T-helper 1 cell treated with Interleukin-12 subunit alpha and Interleukin-12 subunit beta and Interleukin-4 antibody, amounts not matched to agents 30 μg/mL and 1 μg/mL, for 36 hours (primary cell): ENCODE results near the gene STK32C.
"Not testable (repeated sequence)": the region's sequence is repeated elsewhere in the genome, so short reads cannot be mapped to it uniquely, and the experiment has no call there.

Experiments
- H3K27ac Mint-ChIP-seq: one replicate; pipeline ENCODE4 v1.8.0; 2021; ENCODE audit warnings: mild to moderate bottlenecking, mixed read lengths
- H3K27me3 Mint-ChIP-seq: one replicate; pipeline ENCODE4 v1.8.0; 2021; ENCODE audit warnings: low read depth, mixed read lengths
- H3K36me3 Mint-ChIP-seq: one replicate; pipeline ENCODE4 v1.8.0; 2021; ENCODE audit warnings: low read depth, mixed read lengths
- H3K4me1 Mint-ChIP-seq: one replicate; pipeline ENCODE4 v1.8.0; 2021; ENCODE audit warnings: low read depth, mixed read lengths
- H3K4me3 Mint-ChIP-seq: one replicate; pipeline ENCODE4 v1.8.0; 2021; ENCODE audit warnings: mild to moderate bottlenecking, moderate library complexity, mixed read lengths
- H3K9me3 Mint-ChIP-seq: one replicate; pipeline ENCODE4 v1.8.0; 2021; ENCODE audit warnings: mixed read lengths

STK32C gene

DNA sequence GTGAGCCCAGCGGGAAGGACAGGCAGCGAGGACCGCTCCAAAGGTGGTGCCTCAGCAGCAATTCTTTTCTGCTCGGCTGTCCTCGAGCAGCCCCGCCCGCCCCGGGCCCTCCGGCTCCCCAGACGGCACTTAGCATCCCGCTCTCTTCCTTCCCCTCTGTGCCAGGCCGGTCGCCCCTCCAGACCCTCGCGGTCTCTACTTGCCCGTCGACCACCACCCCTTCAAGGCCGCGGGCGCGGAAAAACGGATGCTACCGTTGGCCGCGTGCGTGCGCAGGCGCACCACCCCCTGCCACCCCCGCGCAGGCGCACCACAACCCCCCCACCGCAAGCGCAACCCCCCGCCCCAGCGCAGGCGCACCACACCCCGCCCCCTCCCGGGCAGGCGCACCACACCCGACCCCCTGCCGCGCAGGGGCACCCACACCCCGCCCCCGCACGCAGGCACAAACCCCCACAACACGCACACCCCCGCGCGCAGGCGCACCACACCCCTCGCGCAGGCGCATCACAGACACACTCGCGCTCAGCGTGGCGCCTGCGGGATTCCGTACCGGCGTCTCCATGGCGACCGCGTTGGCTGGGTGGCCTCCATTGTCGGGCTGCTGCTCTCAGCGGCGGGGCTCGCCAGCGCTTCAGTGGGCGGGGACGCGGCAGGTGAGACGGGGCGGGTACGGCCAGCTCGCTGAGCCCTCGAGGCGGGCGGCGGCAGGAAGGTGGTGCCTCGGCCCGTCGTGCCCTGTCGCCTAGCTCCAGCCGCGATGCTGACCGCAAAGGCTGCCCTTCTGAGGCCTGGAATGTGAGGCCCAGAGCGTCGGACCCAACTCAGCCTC, 24.1 kb upstream of the STK32C start, which contains the start of gene LRRC27:
Gene LRRC27 (plus strand): TSS at position 593 of the 832 bp plus-strand sequence. CDS start 1,332 bp downstream, outside the sequence.
- H3K27ac Mint-ChIP-seq, result peak within 1 kb of the TSS; percentile 94
- peaks cover 40% of the 10 kb centered on the region for H3K4me1 Mint-ChIP-seq
- H3K36me3 Mint-ChIP-seq, result peaks cover 25% of the 10 kb centered on the region
- H3K4me3 Mint-ChIP-seq, result peak within 1 kb of the TSS; percentile 86
- no peaks in the 10 kb centered on the region for H3K9me3 Mint-ChIP-seq
- peaks cover 5% of the 10 kb centered on the region for H3K27me3 Mint-ChIP-seq

DNA sequence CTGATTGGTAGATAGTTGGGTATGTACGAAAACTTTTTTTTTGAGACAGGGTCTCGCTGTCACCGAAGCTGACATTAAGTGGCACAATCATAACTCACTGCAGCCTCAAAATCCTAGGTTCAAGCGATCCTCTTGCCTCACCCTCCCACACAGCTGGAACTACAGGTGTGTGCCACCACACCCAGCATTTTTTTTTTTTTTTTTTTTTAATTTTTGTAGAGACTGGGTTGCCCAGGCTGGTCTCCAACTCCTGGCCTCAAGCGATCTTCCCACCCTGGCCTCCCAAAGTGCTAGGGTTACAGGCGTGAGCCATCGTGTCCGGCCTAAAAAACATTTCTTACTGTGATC, 22.7 kb upstream of the STK32C start:
- no peaks in the 10 kb centered on the region for H3K9me3 Mint-ChIP-seq
- peaks cover 33% of the 10 kb centered on the region for H3K36me3 Mint-ChIP-seq
- peaks cover 48% of the 10 kb centered on the region for H3K4me1 Mint-ChIP-seq
- H3K27ac Mint-ChIP-seq, result peak overlapping the region; percentile 73
- H3K4me3 Mint-ChIP-seq, result peak overlapping the region; percentile 86
- H3K27me3 Mint-ChIP-seq, result peaks cover 5% of the 10 kb centered on the region

DNA sequence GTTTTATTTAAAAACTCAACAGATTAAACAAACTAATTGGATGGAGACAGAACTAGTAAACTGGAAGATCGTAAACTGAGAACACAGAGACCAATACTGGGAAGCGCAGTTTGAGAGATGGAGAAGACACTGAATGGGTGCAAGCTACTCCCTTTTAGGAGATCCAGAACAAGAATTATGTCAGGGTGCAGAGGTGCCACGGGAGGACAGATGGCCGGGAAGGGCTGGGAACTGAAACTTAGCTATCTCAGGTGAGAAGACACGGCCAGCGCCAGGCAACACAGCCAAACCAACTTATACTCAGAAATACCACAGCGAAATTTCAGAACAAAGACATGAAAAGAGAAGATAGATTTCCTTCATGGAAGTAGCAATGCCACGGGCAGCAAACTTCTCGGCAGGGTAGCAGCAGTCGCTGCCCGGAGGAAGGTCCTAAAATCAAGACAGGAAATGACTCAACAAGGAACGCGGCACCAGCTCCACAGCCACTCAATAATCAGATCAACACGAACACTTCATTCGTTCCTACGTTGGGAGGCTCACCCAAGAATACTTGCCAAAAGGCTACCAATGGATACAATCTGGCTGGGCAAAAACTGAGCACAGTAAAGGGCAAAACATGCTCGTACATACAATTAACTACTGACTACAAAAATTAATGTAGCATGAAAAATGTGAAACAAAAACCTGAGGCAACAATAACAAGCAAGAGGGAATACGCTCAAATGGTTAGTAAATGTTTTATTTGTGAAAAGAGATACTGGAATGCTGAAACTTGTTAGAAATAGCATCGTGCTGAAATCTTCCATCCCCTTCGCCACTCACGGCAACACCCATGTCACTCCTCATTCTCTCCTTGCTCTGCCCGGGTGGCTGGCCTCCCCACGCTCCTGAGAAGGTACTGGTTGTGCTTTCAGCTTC, 22.1 kb upstream of the STK32C start:
- H3K4me3 Mint-ChIP-seq, result peak overlapping the region; percentile 86
- peak overlapping the region; percentile 73 for H3K27ac Mint-ChIP-seq
- H3K4me1 Mint-ChIP-seq, result peaks cover 48% of the 10 kb centered on the region
- no peaks in the 10 kb centered on the region for H3K9me3 Mint-ChIP-seq
- peaks cover 5% of the 10 kb centered on the region for H3K27me3 Mint-ChIP-seq
- H3K36me3 Mint-ChIP-seq, result peaks cover 32% of the 10 kb centered on the region

DNA sequence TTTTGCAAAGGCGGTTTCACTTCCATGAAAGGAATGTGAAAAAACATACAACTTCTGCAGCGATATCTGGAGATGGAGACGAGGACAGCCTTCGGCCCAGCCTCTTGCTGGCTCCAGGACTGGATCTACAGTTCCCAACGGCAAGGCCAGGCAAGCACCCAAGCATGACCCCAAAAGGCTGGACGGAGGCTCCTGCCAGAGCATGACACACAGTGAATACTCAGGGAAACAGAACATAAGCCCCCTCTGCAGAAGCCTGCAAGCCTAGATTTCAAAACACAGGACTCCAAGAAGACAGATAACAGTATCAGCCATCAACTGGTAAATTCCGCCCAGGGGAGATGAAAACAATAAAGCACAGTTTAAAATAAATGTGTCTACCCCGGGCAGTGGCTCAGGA, 21.0 kb upstream of the STK32C start:
- peaks cover 37% of the 10 kb centered on the region for H3K36me3 Mint-ChIP-seq
- peaks cover 51% of the 10 kb centered on the region for H3K4me1 Mint-ChIP-seq
- no peak overlapping the region for H3K27ac Mint-ChIP-seq
- H3K27me3 Mint-ChIP-seq, result peaks cover 5% of the 10 kb centered on the region
- peak overlapping the region; percentile 39 for H3K4me3 Mint-ChIP-seq
- H3K9me3 Mint-ChIP-seq, result no peaks in the 10 kb centered on the region

DNA sequence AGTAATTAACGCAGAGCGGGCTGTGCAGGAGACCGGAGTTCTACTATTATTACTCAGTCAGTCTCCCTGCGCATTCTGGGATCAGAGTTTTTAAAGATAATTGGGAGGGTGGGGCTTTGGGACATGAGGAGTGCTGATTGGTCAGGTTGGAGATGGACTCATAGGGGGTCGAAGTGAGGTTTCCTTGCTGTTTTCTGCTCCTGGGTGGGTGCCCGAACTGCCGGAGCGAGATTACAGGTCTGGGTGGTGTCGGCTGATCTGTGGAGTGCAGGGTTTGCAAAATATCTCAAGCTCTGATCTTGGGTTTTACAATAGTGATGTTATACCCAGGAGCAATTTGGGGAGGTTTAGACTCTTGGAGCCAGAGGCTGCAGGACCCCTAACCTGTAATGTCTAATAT, 20.4 kb upstream of the STK32C start:
- peak overlapping the region; percentile 24 for H3K27ac Mint-ChIP-seq
- H3K9me3 Mint-ChIP-seq, result no peaks in the 10 kb centered on the region
- H3K4me3 Mint-ChIP-seq, result no peak overlapping the region
- peaks cover 1% of the 10 kb centered on the region for H3K27me3 Mint-ChIP-seq
- peaks cover 48% of the 10 kb centered on the region for H3K4me1 Mint-ChIP-seq
- peaks cover 37% of the 10 kb centered on the region for H3K36me3 Mint-ChIP-seq

DNA sequence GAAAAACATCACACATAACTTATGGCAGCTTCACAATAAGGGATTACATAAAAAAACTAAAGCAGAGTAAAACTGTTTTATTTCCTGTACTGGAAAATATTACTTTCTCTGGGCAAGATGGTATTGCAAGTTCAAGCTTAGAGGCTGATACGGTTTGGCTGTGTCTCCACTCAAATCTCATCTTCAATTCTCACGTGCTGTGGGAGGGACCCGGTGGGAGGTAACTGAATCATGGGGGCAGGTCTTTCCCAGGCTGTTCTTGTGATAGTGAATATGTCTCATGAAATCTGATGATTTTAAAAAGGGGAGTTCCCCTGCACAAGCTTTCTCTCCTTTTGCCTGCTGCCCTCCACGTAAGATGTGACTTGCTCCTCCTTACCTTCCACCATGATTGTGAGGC, 19.2 kb upstream of the STK32C start:
- Mint-ChIP-seq H3K9me3 (no peaks in the 10 kb centered on the region), H3K27ac (no peak overlapping the region), H3K4me1 (peaks cover 40% of the 10 kb centered on the region), H3K27me3 (no peaks in the 10 kb centered on the region), H3K4me3 (no peak overlapping the region), H3K36me3 (peaks cover 37% of the 10 kb centered on the region)

DNA sequence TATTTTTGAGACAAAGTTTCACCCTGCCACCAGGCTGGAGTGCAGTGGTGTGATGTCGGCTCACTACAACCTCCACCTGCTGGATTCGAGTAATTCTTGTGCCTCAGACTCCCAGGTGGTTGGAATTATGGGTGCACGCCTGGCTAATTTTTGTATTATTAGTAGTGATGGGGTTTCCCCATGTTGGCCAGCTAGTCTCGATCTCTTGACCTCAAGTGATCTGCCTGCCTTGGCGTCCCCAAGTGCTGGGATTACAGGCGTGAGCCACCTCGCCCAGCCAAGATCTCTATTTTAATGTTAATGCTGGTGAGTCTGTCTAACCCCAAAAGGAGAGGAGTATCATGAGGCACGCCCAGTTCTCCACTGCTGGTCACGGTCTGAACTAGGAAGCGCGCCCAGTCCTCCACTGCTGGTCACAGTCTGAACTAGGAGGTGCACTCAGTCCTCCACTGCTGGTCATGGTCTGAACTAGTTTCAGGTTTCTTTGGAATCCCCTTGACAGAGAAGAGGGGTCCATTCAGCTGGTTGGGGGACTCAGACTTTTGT, 18.7 kb upstream of the STK32C start:
- H3K4me3 Mint-ChIP-seq, result no peak overlapping the region
- H3K27ac Mint-ChIP-seq, result no peak overlapping the region
- H3K36me3 Mint-ChIP-seq, result peaks cover 37% of the 10 kb centered on the region
- H3K4me1 Mint-ChIP-seq, result peaks cover 39% of the 10 kb centered on the region
- no peaks in the 10 kb centered on the region for H3K9me3 Mint-ChIP-seq
- H3K27me3 Mint-ChIP-seq, result no peaks in the 10 kb centered on the region

DNA sequence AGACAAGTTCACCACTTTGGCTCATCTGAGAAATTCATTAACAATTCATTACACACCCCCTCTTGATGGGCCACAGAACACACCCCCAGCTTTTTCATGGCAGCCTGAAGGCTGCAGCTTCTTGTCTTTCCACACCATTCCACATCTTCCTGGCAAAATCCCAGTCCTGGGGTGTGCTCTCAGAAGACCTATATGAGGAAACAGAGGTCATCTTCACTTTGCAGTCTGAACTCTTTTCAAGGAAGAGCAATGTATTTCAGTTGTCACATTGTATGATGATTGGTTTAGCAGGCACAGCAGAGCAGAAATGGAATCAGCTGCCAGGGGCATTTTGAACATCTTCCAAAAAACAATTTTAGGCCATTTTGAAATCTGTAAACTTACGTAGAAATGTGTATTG, 16.4 kb upstream of the STK32C start:
- Mint-ChIP-seq H3K27ac (no peak overlapping the region), H3K9me3 (no peaks in the 10 kb centered on the region), H3K4me3 (no peak overlapping the region), H3K27me3 (no peaks in the 10 kb centered on the region), H3K4me1 (peaks cover 39% of the 10 kb centered on the region), H3K36me3 (peaks cover 26% of the 10 kb centered on the region)

DNA sequence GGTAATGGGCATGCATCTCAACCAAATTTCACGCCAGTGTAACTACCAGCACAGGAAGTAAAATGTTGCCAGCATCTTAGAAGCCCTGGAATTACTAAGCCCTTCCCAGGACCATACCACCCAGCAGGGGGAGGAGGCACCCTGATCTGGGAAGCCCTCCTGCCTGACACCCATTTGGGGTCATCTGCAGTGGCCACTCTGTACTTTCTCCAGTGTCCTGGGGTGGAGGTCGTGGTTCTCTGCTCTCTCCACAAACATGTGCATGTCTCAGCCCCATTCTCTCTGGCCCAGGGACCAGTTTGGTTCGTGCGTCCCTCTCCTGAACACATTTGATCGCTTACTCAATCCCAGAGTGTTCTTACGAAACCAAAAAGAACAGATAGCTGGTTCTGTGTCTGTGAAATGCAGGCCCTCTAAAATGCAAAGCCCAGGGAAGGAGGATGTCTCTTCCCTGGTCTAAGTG, 14.9 kb upstream of the STK32C start:
- no peaks in the 10 kb centered on the region for H3K27me3 Mint-ChIP-seq
- no peaks in the 10 kb centered on the region for H3K9me3 Mint-ChIP-seq
- H3K4me1 Mint-ChIP-seq, result peaks cover 28% of the 10 kb centered on the region
- peaks cover 18% of the 10 kb centered on the region for H3K36me3 Mint-ChIP-seq
- no peak overlapping the region for H3K4me3 Mint-ChIP-seq
- H3K27ac Mint-ChIP-seq, result no peak overlapping the region

DNA sequence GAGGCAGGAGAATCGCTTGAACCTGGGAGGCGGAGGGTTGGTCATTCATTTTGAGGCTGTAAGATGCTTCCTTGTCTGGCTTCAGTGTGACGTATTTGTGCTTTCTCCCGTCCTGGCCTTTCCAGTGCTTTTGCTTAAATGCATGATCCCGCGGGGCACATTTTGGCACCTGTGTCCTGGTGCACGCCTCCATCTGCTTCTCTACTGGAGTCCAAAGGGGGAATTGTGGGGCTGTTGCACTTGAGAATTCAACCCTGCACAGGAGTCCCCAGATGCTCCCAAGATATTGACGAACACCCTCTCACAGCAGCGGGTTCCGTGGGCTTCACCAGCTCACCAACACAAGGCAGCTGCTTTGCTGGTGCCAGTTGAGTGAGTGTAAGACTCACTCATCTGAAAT, 14.0 kb upstream of the STK32C start:
- Mint-ChIP-seq H3K9me3 (no peaks in the 10 kb centered on the region), H3K27ac (no peak overlapping the region), H3K4me1 (peaks cover 23% of the 10 kb centered on the region), H3K4me3 (no peak overlapping the region), H3K36me3 (peaks cover 13% of the 10 kb centered on the region), H3K27me3 (no peaks in the 10 kb centered on the region)

DNA sequence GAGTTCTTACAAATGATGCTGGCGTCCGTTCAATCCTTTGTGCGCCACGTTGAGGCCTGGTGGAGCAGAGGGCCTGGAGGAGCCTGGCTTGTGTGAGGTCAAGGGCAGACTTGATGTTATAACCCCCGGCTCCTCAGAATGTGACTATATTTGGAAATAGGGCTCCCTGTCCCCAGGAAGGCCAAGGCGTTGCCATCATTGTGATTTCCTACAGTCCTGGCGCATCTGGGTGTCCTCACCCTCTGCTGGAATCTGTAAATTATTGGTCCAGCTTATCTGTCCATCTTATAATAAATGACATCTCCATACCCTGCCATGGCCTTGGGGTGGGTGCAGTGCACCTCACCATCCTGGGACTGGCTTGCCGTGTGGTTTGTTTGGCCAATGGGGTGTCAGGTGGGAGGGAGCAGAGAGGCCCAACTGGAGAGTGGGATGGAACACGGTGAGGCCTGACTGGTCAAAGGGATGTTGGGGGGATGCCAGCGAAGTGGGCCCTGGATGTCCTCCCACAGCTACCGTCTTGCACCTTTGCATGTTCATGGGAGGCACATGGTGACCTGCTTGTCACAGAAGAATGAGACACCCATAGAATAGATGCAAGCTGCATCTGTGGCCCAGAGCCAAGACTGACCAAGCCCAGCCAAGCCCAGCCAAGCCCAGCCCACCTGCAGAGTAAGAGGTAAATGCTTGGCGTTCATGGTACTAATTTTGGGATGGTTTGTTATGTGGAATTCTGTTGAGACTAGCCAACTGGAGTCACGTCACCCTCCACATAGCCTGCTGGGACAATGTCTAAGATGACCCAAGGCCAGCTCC, 13.1 kb upstream of the STK32C start:
- Mint-ChIP-seq H3K27ac (no peak overlapping the region), H3K4me3 (no peak overlapping the region), H3K9me3 (no peaks in the 10 kb centered on the region)

DNA sequence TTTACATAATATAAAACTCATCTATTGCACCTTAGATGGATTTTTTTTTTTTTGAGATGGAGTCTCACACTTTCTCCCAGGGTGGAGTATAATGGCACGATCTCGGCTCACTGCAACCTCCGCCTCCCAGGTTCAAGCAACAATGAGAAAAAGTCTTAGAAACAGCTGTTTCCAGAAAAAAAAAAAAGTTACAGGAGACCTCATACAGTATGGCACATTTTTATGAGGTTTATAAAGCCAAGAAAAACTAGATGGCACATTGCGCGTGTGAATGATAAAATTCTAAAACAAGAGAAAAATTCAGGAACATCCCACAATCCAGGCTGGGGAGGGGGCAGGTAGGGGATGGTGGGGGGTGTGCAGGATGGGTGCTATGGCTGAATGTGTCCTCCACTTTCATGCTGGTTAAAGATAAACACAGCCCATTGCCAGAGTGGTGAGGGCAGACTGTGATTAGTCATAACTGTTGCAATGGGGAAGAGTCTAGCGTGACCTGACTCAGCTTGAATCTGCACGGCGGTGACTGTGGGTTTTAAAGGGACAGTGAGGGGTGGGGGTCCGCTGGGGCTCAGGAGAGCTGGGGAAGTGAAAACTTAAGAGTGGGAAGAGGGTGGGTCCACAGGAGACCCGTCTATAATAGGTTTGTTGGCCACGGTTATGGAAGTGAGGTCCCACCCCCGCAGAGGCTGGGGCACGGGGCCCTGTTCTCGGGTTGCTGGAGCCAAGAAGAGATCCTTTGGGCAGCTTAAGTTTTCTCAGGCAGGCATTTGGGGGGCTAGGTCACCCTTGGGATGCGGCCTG, 12.3 kb upstream of the STK32C start:
- H3K27ac Mint-ChIP-seq, result peak overlapping the region; percentile 15
- peaks cover 15% of the 10 kb centered on the region for H3K4me1 Mint-ChIP-seq

More for the DNA sequence above, 13.1 kb upstream of the STK32C start:
- Mint-ChIP-seq H3K27me3 (no peaks in the 10 kb centered on the region), H3K4me1 (peaks cover 15% of the 10 kb centered on the region), H3K36me3 (peaks cover 6% of the 10 kb centered on the region)

DNA sequence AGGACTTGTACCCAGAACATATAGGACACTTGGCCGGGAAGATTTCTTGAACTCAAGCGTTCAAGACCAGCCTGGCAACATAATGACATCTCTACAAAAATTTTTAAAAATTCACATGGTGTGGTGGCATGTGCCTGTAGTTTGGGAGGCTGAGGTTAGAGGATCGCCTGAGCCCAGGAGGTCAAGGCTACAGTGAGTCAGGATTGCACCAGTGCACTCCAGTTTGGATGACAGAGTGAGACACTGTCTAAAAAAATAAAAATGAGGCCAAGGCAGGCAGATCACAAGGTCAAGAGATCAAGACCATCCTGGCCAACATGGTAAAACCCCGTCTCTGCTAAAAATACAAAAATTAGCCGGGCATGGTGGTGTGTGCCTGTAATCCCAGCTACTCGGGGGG, 9.7 kb upstream of the STK32C start:
- peaks cover 12% of the 10 kb centered on the region for H3K4me1 Mint-ChIP-seq
- peaks cover 13% of the 10 kb centered on the region for H3K27me3 Mint-ChIP-seq
- not testable (repeated sequence) for H3K9me3 Mint-ChIP-seq, H3K36me3 Mint-ChIP-seq, H3K4me3 Mint-ChIP-seq, H3K27ac Mint-ChIP-seq

More for the DNA sequence above, 12.3 kb upstream of the STK32C start:
- no peak overlapping the region for H3K4me3 Mint-ChIP-seq
- peaks cover 5% of the 10 kb centered on the region for H3K36me3 Mint-ChIP-seq
- peaks cover 3% of the 10 kb centered on the region for H3K27me3 Mint-ChIP-seq
- H3K9me3 Mint-ChIP-seq, result no peaks in the 10 kb centered on the region
